AG04450 (cell line): ENCODE data around the gene ERN1. TPM values are rescaled to one million over a fixed set of nuclear protein-coding genes. Genes with fewer than 3 reads are reported as not detected.
"Not testable (repeated sequence)": the region's sequence is repeated elsewhere in the genome, so short reads cannot be mapped to it uniquely, and the experiment has no call there.

Experiments
- CTCF ChIA-PET: fragments of 300-600, 350-600 bp; formaldehyde crosslinking; extraction: SDS; loops from one replicate; lab custom pipeline; 2022; ENCODE audit warnings: antibody characterized with exemption, inconsistent platforms; lab: Charles Lee
- POLR2A ChIA-PET: fragments of 350-600 bp; formaldehyde crosslinking; extraction: SDS; loops from one replicate; lab custom pipeline; 2021; ENCODE audit warnings: antibody characterized with exemption, inconsistent platforms; lab: Yijun Ruan, JAX
- DNase-seq: peaks from one replicate; pipeline ENCODE4 v3.0.0-alpha.2; 2011; ENCODE audit warnings: low read depth, low spot score
- H3K27ac ChIP-seq: one replicate; pipeline ENCODE4 v1.5.1; 2012; ENCODE audit warnings: low read depth, low read length, control low read depth
- H3K27me3 ChIP-seq: one replicate; pipeline ENCODE4 v1.6.0; 2012; ENCODE audit warnings: low read length; ENCODE audit not compliant: control insufficient read depth, insufficient read depth
- H3K4me3 ChIP-seq: 2 replicates; pipeline ENCODE4 v1.5.1; 2011; ENCODE audit warnings: mild to moderate bottlenecking, low read depth, low read length, control low read depth
- H3K9me3 ChIP-seq: 2 replicates; pipeline ENCODE4 v1.5.1; 2012; ENCODE audit warnings: low read length; ENCODE audit not compliant: control insufficient read depth, insufficient read depth
- CTCF ChIP-seq: IDR thresholded peaks from 2 replicates; pipeline ENCODE4 v1.5.1; 2011; ENCODE audit warnings: low read depth, low read length, control low read depth, inconsistent platforms
- polyA plus RNA-seq: library from polyadenylated mRNA; depleted of rRNA; stranded (reverse); fragments of >200 nt; gene quantifications from 2 replicates; pipeline ENCODE4 v1.2.3, GENCODE V29; 2011

ERN1 gene
- polyA plus RNA-seq, 1 experiment, result 4.7 TPM

- H3K27ac ChIP-seq, result no peak overlapping the region
- CTCF ChIA-PET, result interaction anchor here (1.1 to 2.5 kb wide), 3 partner anchors 9 to 207 kb away, joined by 4 to 11 read pairs (median 6); partner anchors contain the start of gene GH1
- no peak for TF ChIP-seq CTCF
- no peaks in the 10 kb centered on the region for H3K9me3 ChIP-seq
- POLR2A ChIA-PET, result no interaction called here
- H3K4me3 ChIP-seq, result no peak overlapping the region
- no peaks in the 10 kb centered on the region for H3K27me3 ChIP-seq
- no peak for DNase-seq
Observed at GRCh38 chr17:64124609-64125008, 5.3 kb downstream of the ERN1 start.

- no peak for DNase-seq
- CTCF ChIA-PET, result interaction anchor here (2.8 kb wide), 1 partner anchor 10 kb away, joined by 10 read pairs; no protein-coding TSS in a partner anchor
- Histone ChIP-seq H3K4me3 (no peak overlapping the region), H3K27ac (no peak overlapping the region), H3K27me3 (no peaks in the 10 kb centered on the region), H3K9me3 (no peaks in the 10 kb centered on the region)
- TF ChIP-seq CTCF, result no peak
- POLR2A ChIA-PET, result no interaction called here
Observed at GRCh38 chr17:64123114-64123513, 6.8 kb downstream of the ERN1 start.

GRCh38 chr17:64120972-64121786, 8.8 kb downstream of the ERN1 start:
- POLR2A ChIA-PET, H3K9me3 ChIP-seq, DNase-seq, H3K27ac ChIP-seq, H3K4me3 ChIP-seq, H3K27me3 ChIP-seq: not testable (repeated sequence)
- CTCF ChIA-PET, result interaction anchor here (1.3 to 2.8 kb wide), 3 partner anchors 12 to 96 kb away, joined by 3 to 10 read pairs (median 6); no protein-coding TSS in a partner anchor

- H3K27ac ChIP-seq, result no peak overlapping the region
- POLR2A ChIA-PET, result no interaction called here
Observed at GRCh38 chr17:64120159-64120810, 9.7 kb downstream of the ERN1 start.

More at GRCh38 chr17:64120159-64120810, 9.7 kb downstream of the ERN1 start:
- no peak for TF ChIP-seq CTCF
- H3K9me3 ChIP-seq, result no peaks in the 10 kb centered on the region
- CTCF ChIA-PET, result interaction anchor here (1.3 to 2.8 kb wide), 2 partner anchors 13 to 95 kb away, joined by 6 to 10 read pairs; no protein-coding TSS in a partner anchor
- no peaks in the 10 kb centered on the region for H3K27me3 ChIP-seq
- H3K4me3 ChIP-seq, result no peak overlapping the region
- no peak for DNase-seq
